HepG2 (cell line): ENCODE results near the gene TOMM6. TPM values are rescaled to one million over a fixed set of nuclear protein-coding genes. Genes with fewer than 3 reads are reported as not detected.

Experiments used
- CBX5 ChIP-seq: sonication (generic); formaldehyde crosslinking; IDR thresholded peaks from 2 replicates; pipeline ENCODE4 v1.4.0; 2020; ENCODE audit warnings: missing genetic modification reagents, borderline replicate concordance
- CREM ChIP-seq, 2 experiments: sonication (generic) in 1 of 2; formaldehyde crosslinking in 1 of 2; IDR thresholded peaks; 2 replicates each; pipeline versions ENCODE4 v1.4.0 to v1.6.1; 2016 to 2020; ENCODE audit warnings: antibody characterized with exemption in 1 of 2, mild to moderate bottlenecking in 1 of 2, missing genetic modification reagents in 1 of 2
- DNMT1 ChIP-seq: sonication (generic); formaldehyde crosslinking; IDR thresholded peaks from 2 replicates; pipeline ENCODE4 v1.5.1; 2020; ENCODE audit warnings: mild to moderate bottlenecking, missing genetic modification reagents
- MIER2 ChIP-seq: IDR thresholded peaks from 2 replicates; pipeline ENCODE4 v1.6.1; 2016; ENCODE audit warnings: missing biosample characterization, missing genetic modification reagents
- MTA1 ChIP-seq: sonication (generic); formaldehyde crosslinking; IDR thresholded peaks from 2 replicates; pipeline ENCODE4 v1.4.0; 2020; ENCODE audit warnings: missing genetic modification reagents, mild to moderate bottlenecking, borderline replicate concordance
- MYC ChIP-seq: sonication (generic); formaldehyde crosslinking; IDR thresholded peaks from 2 replicates; pipeline ENCODE4 v1.9.0; 2021; ENCODE audit warnings: missing genetic modification reagents, borderline replicate concordance
- RAD51 ChIP-seq: fragments of 450-650 bp; IDR thresholded peaks from 2 replicates; pipeline ENCODE4 v1.6.1; 2016; ENCODE audit warnings: borderline replicate concordance
- REST ChIP-seq, 2 experiments: IDR thresholded peaks; 2 replicates each; pipeline ENCODE4 v1.6.1; 2011 to 2012; ENCODE audit warnings: low read length in 2 of 2, borderline replicate concordance in 1 of 2, low read depth in 1 of 2, mild to moderate bottlenecking in 1 of 2, moderate library complexity in 1 of 2
- TRAFD1 ChIP-seq: sonication (generic); formaldehyde crosslinking; IDR thresholded peaks from 2 replicates; pipeline ENCODE4 v1.5.1; 2020; ENCODE audit warnings: missing genetic modification reagents, mild to moderate bottlenecking, borderline replicate concordance
- ZNF101 ChIP-seq: sonication (generic); formaldehyde crosslinking; IDR thresholded peaks from 2 replicates; pipeline ENCODE4 v1.4.0; 2020; ENCODE audit warnings: mild to moderate bottlenecking, low read depth, missing genetic modification reagents, borderline replicate concordance
- ZNF121 ChIP-seq: sonication (generic); formaldehyde crosslinking; IDR thresholded peaks from 2 replicates; pipeline ENCODE4 v1.5.0; 2020; ENCODE audit warnings: mild to moderate bottlenecking, missing genetic modification reagents
- ZNF142 ChIP-seq: sonication (generic); formaldehyde crosslinking; IDR thresholded peaks from 2 replicates; pipeline ENCODE4 v1.4.0; 2020; ENCODE audit warnings: missing genetic modification reagents
- ZNF17 ChIP-seq: sonication (generic); formaldehyde crosslinking; IDR thresholded peaks from 2 replicates; pipeline ENCODE4 v1.5.0; 2020; ENCODE audit warnings: mild to moderate bottlenecking, missing genetic modification reagents
- ZSCAN31 ChIP-seq: sonication (generic); formaldehyde crosslinking; IDR thresholded peaks from 2 replicates; pipeline ENCODE4 v1.5.0; 2020; ENCODE audit warnings: low read depth, mild to moderate bottlenecking, missing genetic modification reagents
- polyA plus RNA-seq, 8 experiments: library from polyadenylated mRNA; depleted of rRNA in 3 of 8; stranded (reverse) in 7 of 8; unstranded in 1 of 8; fragments of >200 nt; fragmentation: Illumina TruSeq in 4 of 8; extraction: Trizol in 4 of 8; gene quantifications; 2 replicates each; pipeline versions ENCODE4 v1.2.1 to v1.2.3, GENCODE V29; 2011 to 2016; ENCODE audit warnings: low read depth in 4 of 8, missing spikeins in 1 of 8, mixed read lengths in 1 of 8; ENCODE audit not compliant: insufficient read depth in 1 of 8
- total RNA-seq, 5 experiments: library from RNA; depleted of rRNA; stranded (reverse); fragments of >200 nt; fragmentation: Illumina TruSeq; extraction: Trizol; gene quantifications; 2 replicates each; pipeline ENCODE4 v1.2.3, GENCODE V29; 2016; ENCODE audit warnings: low read depth in 1 of 5

Gene TOMM6
- total and polyA plus RNA-seq, 2 of the 13 experiments (the other 11 are each of a cell fraction or from before 2014, with no cell fraction given) = 320 to 321 TPM

GRCh38 chr6:41747256-41748101 lies 40.0 kb upstream of the TOMM6 start, which contains the start of gene PGC (continued):
- TF ChIP-seq MTA1 (CRISPR knock-in tag) = peak; percentile 91
- TF ChIP-seq ZSCAN31 (CRISPR knock-in tag) = peak; percentile 82; the same call in 1 of the 2 replicates
- TF ChIP-seq MIER2 (CRISPR knock-in tag) = no peak; the same call in 1 of the 2 replicates
- no peak; a peak in 1 of 4 replicates for TF ChIP-seq REST (IDR thresholded peaks at IDR 0.05; ENCODE audit: borderline replicate concordance in 1 of 2, low read depth in 1 of 2, low read length in 2 of 2)
- no peak for TF ChIP-seq DNMT1 (CRISPR knock-in tag)
- no peak; the same call in 1 of the 2 replicates for TF ChIP-seq MYC
- TF ChIP-seq ZNF101 (CRISPR knock-in tag) = no peak
- peak; percentile 68; the same call in 1 of the 2 replicates for TF ChIP-seq CBX5 (CRISPR knock-in tag)
- TF ChIP-seq CREM (IDR thresholded peaks at IDR 0.05) = peak; percentile 92
- TF ChIP-seq CREM (CRISPR knock-in tag; IDR thresholded peaks at IDR 0.05) = no peak
- no peak for TF ChIP-seq TRAFD1 (CRISPR knock-in tag)
- TF ChIP-seq ZNF121 (CRISPR knock-in tag) = peak; percentile 52
- peak; percentile 81; the same call in 1 of the 2 replicates for TF ChIP-seq ZNF142 (CRISPR knock-in tag)
- TF ChIP-seq RAD51 = no peak
- no peak for TF ChIP-seq ZNF17 (CRISPR knock-in tag)
